K562 (cell line): ENCODE data around the gene RBM18. TPM values are rescaled to one million over a fixed set of nuclear protein-coding genes. Genes with fewer than 3 reads are reported as not detected.

Source experiments
- ATAC-seq: fragments of 200-7000 bp; cut with Tn5 transposase; 3 replicates; pipeline ENCODE4 v1.9.1; 2020; ENCODE audit warnings: moderate library complexity
- BruUV-seq: library from RNA; stranded (reverse); fragments of 400-500 nt; replicated peaks from 2 replicates; lab custom pipeline; 2021; lab: Mats Ljungman, UMichigan
- CTCF ChIA-PET: fragments of 300-600 bp; formaldehyde crosslinking; extraction: SDS; loops from one replicate; lab custom pipeline; 2021; ENCODE audit warnings: low intra/inter-chr PET ratio; lab: Yijun Ruan, JAX
- POLR2A ChIA-PET: fragments of 300-600, 350-650 bp; sonication (Branson Sonifier 250); formaldehyde crosslinking; extraction: SDS; loops from one replicate; lab custom pipeline; 2021; ENCODE audit warnings: antibody characterized with exemption, inconsistent platforms; lab: Yijun Ruan, JAX
- DNase-seq, 4 experiments: peaks; one replicate each; pipeline versions ENCODE4 v3.0.0 to v3.0.0-alpha.2; 2011 to 2018; ENCODE audit warnings: low spot score in 3 of 4, mixed read lengths in 3 of 4; ENCODE audit errors: extremely low read depth in 1 of 4
- FAIRE-seq: peaks from 2 replicates; lab custom pipeline; 2011; peaks lifted over from hg19 to GRCh38; lab: Jason Lieb, UNC
- H2AFZ ChIP-seq: 2 replicates; pipeline ENCODE4 v1.6.0; 2011; ENCODE audit warnings: low read depth, low read length, control low read depth, inconsistent platforms
- H3K27ac ChIP-seq: fragments of 200-600 bp; 3 replicates; pipeline ENCODE4 v1.8.0; 2011; ENCODE audit warnings: low read depth, mild to moderate bottlenecking, control low read depth, inconsistent platforms, low read length, moderate library complexity, mixed read lengths; ENCODE audit errors: extremely low read depth
- H3K27me3 ChIP-seq, 2 experiments: fragments of 300-600 bp in 1 of 2; 2 replicates in 1 of 2; 3 replicates in 1 of 2; pipeline versions ENCODE4 v1.6.0 to v1.8.0; 2011; ENCODE audit warnings: inconsistent platforms in 2 of 2, low read length in 2 of 2, mild to moderate bottlenecking in 1 of 2, mixed read lengths in 1 of 2, moderate library complexity in 1 of 2; ENCODE audit not compliant: control insufficient read depth in 2 of 2, insufficient read depth in 2 of 2
- H3K36me3 ChIP-seq: fragments of 300-600 bp; 3 replicates; pipeline ENCODE4 v1.8.0; 2011; ENCODE audit warnings: mild to moderate bottlenecking, low read length, inconsistent platforms; ENCODE audit not compliant: control insufficient read depth, insufficient read depth
- H3K4me1 ChIP-seq, 2 experiments: fragments of 200-600 bp in 1 of 2; replicated peaks in 1 of 2; 2 replicates in 1 of 2; 3 replicates in 1 of 2; pipeline versions ENCODE4 v1.5.1 to v1.8.0; 2011; ENCODE audit warnings: inconsistent platforms in 2 of 2, low read length in 2 of 2, mild to moderate bottlenecking in 1 of 2, mixed read lengths in 1 of 2, moderate library complexity in 1 of 2; ENCODE audit not compliant: control insufficient read depth in 2 of 2, insufficient read depth in 2 of 2
- H3K4me2 ChIP-seq: 2 replicates; pipeline ENCODE4 v1.6.1; 2011; ENCODE audit warnings: low read length, control low read depth, inconsistent platforms, mixed read lengths; ENCODE audit not compliant: insufficient read depth
- H3K4me3 ChIP-seq: fragments of 200-600 bp; sonication (generic), shearing (Covaris generic); 2 replicates; pipeline ENCODE4 v1.5.1; 2016; ENCODE audit warnings: control low read depth, inconsistent platforms
- H3K79me2 ChIP-seq: fragments of 200-600 bp; 3 replicates; pipeline ENCODE4 v1.8.0; 2011; ENCODE audit warnings: low read length, inconsistent platforms; ENCODE audit not compliant: control insufficient read depth, insufficient read depth
- H3K9ac ChIP-seq, 2 experiments: 2 replicates each; pipeline versions ENCODE4 v1.6.0 to v1.6.1; 2011; ENCODE audit warnings: low read depth in 2 of 2, low read length in 2 of 2, control low read depth in 1 of 2, inconsistent platforms in 1 of 2, mild to moderate bottlenecking in 1 of 2, mixed read lengths in 1 of 2; ENCODE audit not compliant: insufficient read depth in 1 of 2
- H3K9me1 ChIP-seq: one replicate; pipeline ENCODE4 v1.6.0; 2011; ENCODE audit warnings: inconsistent platforms, mild to moderate bottlenecking, low read length, moderate library complexity; ENCODE audit not compliant: control insufficient read depth, insufficient read depth
- H3K9me3 ChIP-seq: replicated peaks from 2 replicates; pipeline ENCODE4 v1.5.1; 2011; ENCODE audit warnings: low read depth, low read length, inconsistent platforms; ENCODE audit not compliant: control insufficient read depth, insufficient read depth
- H4K20me1 ChIP-seq: replicated peaks from 2 replicates; pipeline ENCODE4 v1.6.1; 2011; ENCODE audit warnings: low read length, inconsistent platforms, mixed read lengths; ENCODE audit not compliant: control insufficient read depth, insufficient read depth
- ASH1L ChIP-seq: fragments of 450-650 bp; IDR thresholded peaks from 2 replicates; pipeline ENCODE4 v1.6.1; 2018; ENCODE audit warnings: borderline replicate concordance, mild to moderate bottlenecking, low read depth; ENCODE audit not compliant: partially characterized antibody
- CBX3 ChIP-seq, 2 experiments: IDR thresholded peaks; 1 replicate in 1 of 2; 2 replicates in 1 of 2; pipeline ENCODE4 v1.6.1; 2012; ENCODE audit warnings: inconsistent platforms in 2 of 2, low read length in 2 of 2, borderline replicate concordance in 1 of 2, control low read depth in 1 of 2
- CREB1 ChIP-seq, 2 experiments: sonication (generic) in 1 of 2; formaldehyde crosslinking in 1 of 2; IDR thresholded peaks; 2 replicates each; pipeline versions ENCODE4 v1.6.1 to v1.8.0; 2012 to 2022; ENCODE audit warnings: inconsistent platforms in 1 of 2, mild to moderate bottlenecking in 1 of 2, missing genetic modification reagents in 1 of 2, moderate library complexity in 1 of 2
- ELK1 ChIP-seq: sonication (generic); formaldehyde crosslinking; IDR thresholded peaks from 2 replicates; pipeline ENCODE4 v1.8.1; 2022; ENCODE audit warnings: missing genetic modification reagents
- GATA2 ChIP-seq: sonication (generic); formaldehyde crosslinking; IDR thresholded peaks from 2 replicates; pipeline ENCODE4 v1.4.0; 2020; ENCODE audit warnings: mild to moderate bottlenecking, missing genetic modification reagents
- HNRNPLL ChIP-seq: fragments of 200-400 bp; formaldehyde crosslinking; IDR thresholded peaks from 2 replicates; pipeline ENCODE4 v1.6.1; 2017; ENCODE audit warnings: low read length, low read depth, mild to moderate bottlenecking; ENCODE audit not compliant: poor library complexity, severe bottlenecking
- KAT8 ChIP-seq: fragments of 450-650 bp; IDR thresholded peaks from 2 replicates; pipeline ENCODE4 v1.6.1; 2016; ENCODE audit warnings: low read depth, mild to moderate bottlenecking
- MEIS2 ChIP-seq: fragments of 450-650 bp; IDR thresholded peaks from 2 replicates; pipeline ENCODE4 v1.6.1; 2014; ENCODE audit warnings: mild to moderate bottlenecking; ENCODE audit not compliant: partially characterized antibody
- NCOR1 ChIP-seq: fragments of 450-650 bp; IDR thresholded peaks from 2 replicates; pipeline ENCODE4 v1.6.1; 2016; ENCODE audit warnings: mild to moderate bottlenecking, moderate library complexity
- RBM25 ChIP-seq: fragments of 200-400 bp; formaldehyde crosslinking; IDR thresholded peaks from 2 replicates; pipeline ENCODE4 v1.6.1; 2018; ENCODE audit warnings: low read length, low read depth, moderate library complexity; ENCODE audit not compliant: severe bottlenecking
- RBM34 ChIP-seq: fragments of 200-400 bp; formaldehyde crosslinking; IDR thresholded peaks from 2 replicates; pipeline ENCODE4 v1.6.1; 2018; ENCODE audit warnings: low read length, borderline replicate concordance; ENCODE audit not compliant: insufficient read depth
- SNIP1 ChIP-seq: fragments of 450-650 bp; IDR thresholded peaks from 2 replicates; pipeline ENCODE4 v1.7.1; 2017; ENCODE audit warnings: low read depth, mild to moderate bottlenecking
- TARDBP ChIP-seq: fragments of 450-650 bp; IDR thresholded peaks from 2 replicates; pipeline ENCODE4 v1.6.1; 2016
- ZNF146 ChIP-seq: IDR thresholded peaks from one replicate; pipeline ENCODE4 v1.6.1; 2018; ENCODE audit warnings: missing compliant biosample characterization; ENCODE audit not compliant: unreplicated experiment
- ZNF282 ChIP-seq: sonication (generic); formaldehyde crosslinking; IDR thresholded peaks from 2 replicates; pipeline ENCODE4 v1.8.1; 2023; ENCODE audit warnings: missing genetic modification reagents
- ZNF354B ChIP-seq: fragments of 250-450 bp; sonication (Bioruptor Pico); IDR thresholded peaks from 2 replicates; pipeline ENCODE4 v1.4.0; 2020
- ZNF445 ChIP-seq: fragments of 250-450 bp; sonication (Bioruptor Pico); IDR thresholded peaks from 2 replicates; pipeline ENCODE4 v1.4.0; 2020; ENCODE audit warnings: low read depth, mild to moderate bottlenecking, moderate library complexity
- ZNF507 ChIP-seq: conservative IDR thresholded peaks from 2 replicates; pipeline ENCODE4 v1.6.1; 2017; ENCODE audit warnings: missing genetic modification characterization, missing compliant biosample characterization
- WGBS: fragments of 100-300 bp; shearing (Covaris generic); methylation state at CpG from one replicate; pipeline ENCODE4 v1.1.6; 2016; ENCODE audit warnings: low coverage, mixed read lengths; ENCODE audit not compliant: insufficient coverage; ENCODE audit errors: missing lambda C conversion rate; 5-methylcytosine and 5-hydroxymethylcytosine counted together
- in situ Hi-C: fragments of 300-500 bp; cut with MboI; formaldehyde crosslinking; loops from 4 replicates; pipeline ENCODE4 v1.15.0; 2018; ENCODE audit warnings: inconsistent platforms, mixed read lengths
- intact Hi-C: fragments of 100-400 bp; cut with micrococcal nuclease; formaldehyde crosslinking; loops from 2 replicates; pipeline ENCODE4 v1.14.2; 2022
- polyA plus RNA-seq, 8 experiments: library from polyadenylated mRNA; depleted of rRNA in 4 of 8; stranded (reverse) in 5 of 8; unstranded in 3 of 8; fragments of >200 nt; fragmentation: Nextera tagmentation in 2 of 8; fragmentation: Illumina TruSeq in 1 of 8; extraction: Ambion mirVana in 2 of 8; extraction: Trizol in 1 of 8; gene quantifications; 2 replicates each; pipeline versions ENCODE4 v1.2.1 to v1.2.3, GENCODE V29; 2011 to 2014; ENCODE audit warnings: inconsistent platforms in 1 of 8, missing spikeins in 1 of 8
- total RNA-seq, 7 experiments: library from RNA; depleted of rRNA in 6 of 7; stranded (reverse); fragments of >200 nt in 6 of 7; fragmentation: Illumina TruSeq in 2 of 7; extraction: Trizol in 2 of 7; gene quantifications; 2 replicates each; pipeline versions ENCODE4 v1.2.1 to v1.2.3, GENCODE V29; 2011 to 2021; ENCODE audit warnings: low replicate concordance in 1 of 7
- TF ChIP-seq, protein P1 (sequence below), 3 experiments: IDR thresholded peaks in 2 of 3; conservative IDR thresholded peaks in 1 of 3; 2 replicates each; pipeline ENCODE4 v1.5.1; 2011 to 2012; ENCODE audit warnings: low read length in 3 of 3, mild to moderate bottlenecking in 3 of 3, control low read depth in 2 of 3, improper control_type of control experiment in 1 of 3, inconsistent platforms in 1 of 3, low read depth in 1 of 3, mixed read lengths in 1 of 3, moderate library complexity in 1 of 3; ENCODE audit not compliant: insufficient read depth in 2 of 3

Gene RBM18
- total and polyA plus RNA-seq, 9 of the 15 experiments (the other 6 are each of a cell fraction or from before 2014, with no cell fraction given) = 7.9 to 86.3 (median 34.0) TPM

DNA sequence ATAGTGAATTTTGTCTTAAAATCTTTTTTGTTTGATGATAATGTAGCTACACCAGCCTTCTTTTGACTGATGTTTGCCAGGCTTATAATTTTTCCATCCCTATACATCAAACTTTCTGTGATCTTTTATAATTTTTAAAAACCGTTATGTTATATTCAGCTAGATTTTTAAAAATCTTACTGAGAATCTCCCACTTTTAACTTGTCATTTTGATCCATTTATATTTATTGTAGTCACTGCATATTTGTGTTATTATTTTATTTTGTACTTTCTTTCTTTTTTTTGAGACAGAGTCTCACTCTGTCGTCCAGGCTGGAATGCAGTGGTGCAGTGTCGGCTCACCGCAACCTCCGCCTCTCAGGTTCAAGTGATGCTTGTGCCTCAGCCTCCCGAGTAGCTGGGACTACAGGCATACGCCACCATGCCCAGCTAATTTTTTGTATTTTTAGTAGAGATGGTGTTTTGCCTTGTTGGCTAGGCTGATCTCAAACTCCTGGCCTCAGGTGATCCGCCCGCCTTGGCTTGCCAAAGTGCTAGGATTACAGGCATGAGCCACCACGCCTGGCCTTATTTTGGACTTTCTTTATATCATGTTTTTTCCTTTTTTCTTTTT, 12.8 kb upstream of the RBM18 start:
- intact Hi-C loops = no loop called here
- peaks cover 87% of the 10 kb centered on the region for H3K79me2 ChIP-seq

More for the DNA sequence above, 12.8 kb upstream of the RBM18 start:
- Histone ChIP-seq H4K20me1 (0 out of 2 replicates have a peak, but pooled peaks cover 3% of the 10 kb centered on the region), H3K27ac (no peak overlapping the region), H3K4me1 (no peaks in the 10 kb centered on the region), H3K27me3 (no peaks in the 10 kb centered on the region), H3K9ac (no peak overlapping the region), H3K9me3 (peaks cover 4% of the 10 kb centered on the region), H3K4me2 (no peak overlapping the region), H3K4me3 (no peak overlapping the region)
- FAIRE-seq = no peak
- in situ Hi-C loops = no loop called here
- 96% methylated on average over 10 of the region's 10 CpGs for WGBS
- TF ChIP-seq CBX3 (IDR thresholded peaks at IDR 0.05; ENCODE audit: borderline replicate concordance in 1 of 2, low read length in 2 of 2) (0 out of 3 replicates have a peak, but pooled peaks of 1 of the 2 experiments have one; percentile 31), KAT8 (no peak), ZNF282 (no peak), RBM34 (no peak), GATA2 (CRISPR knock-in tag) (no peak), ZNF146 (CRISPR knock-in tag) (no peak), HNRNPLL (no peak), CREB1 (IDR thresholded peaks at IDR 0.05) (no peak), CREB1 (CRISPR knock-in tag; IDR thresholded peaks at IDR 0.05) (no peak), MEIS2 (no peak), NCOR1 (no peak), SNIP1 (no peak), ASH1L (no peak), TARDBP (no peak), ZNF445 (no peak), ZNF354B (CRISPR knock-in tag) (peak; percentile 93), RBM25 (peak; percentile 39), ZNF507 (peak; percentile 99), ELK1 (CRISPR knock-in tag) (no peak)
- TF ChIP-seq, protein P1, sequence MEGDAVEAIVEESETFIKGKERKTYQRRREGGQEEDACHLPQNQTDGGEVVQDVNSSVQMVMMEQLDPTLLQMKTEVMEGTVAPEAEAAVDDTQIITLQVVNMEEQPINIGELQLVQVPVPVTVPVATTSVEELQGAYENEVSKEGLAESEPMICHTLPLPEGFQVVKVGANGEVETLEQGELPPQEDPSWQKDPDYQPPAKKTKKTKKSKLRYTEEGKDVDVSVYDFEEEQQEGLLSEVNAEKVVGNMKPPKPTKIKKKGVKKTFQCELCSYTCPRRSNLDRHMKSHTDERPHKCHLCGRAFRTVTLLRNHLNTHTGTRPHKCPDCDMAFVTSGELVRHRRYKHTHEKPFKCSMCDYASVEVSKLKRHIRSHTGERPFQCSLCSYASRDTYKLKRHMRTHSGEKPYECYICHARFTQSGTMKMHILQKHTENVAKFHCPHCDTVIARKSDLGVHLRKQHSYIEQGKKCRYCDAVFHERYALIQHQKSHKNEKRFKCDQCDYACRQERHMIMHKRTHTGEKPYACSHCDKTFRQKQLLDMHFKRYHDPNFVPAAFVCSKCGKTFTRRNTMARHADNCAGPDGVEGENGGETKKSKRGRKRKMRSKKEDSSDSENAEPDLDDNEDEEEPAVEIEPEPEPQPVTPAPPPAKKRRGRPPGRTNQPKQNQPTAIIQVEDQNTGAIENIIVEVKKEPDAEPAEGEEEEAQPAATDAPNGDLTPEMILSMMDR (IDR thresholded peaks at IDR 0.05 in 2 of 3, conservative IDR thresholded peaks at IDR 0.05 in 1 of 3; ENCODE audit: insufficient read depth in 2 of 3, low read depth in 1 of 3, low read length in 3 of 3) = no peak
- TF ChIP-seq, all 486 proteins: peak for 4
- no peak overlapping the region for H2AFZ ChIP-seq
- CTCF ChIA-PET = no interaction called here
- POLR2A ChIA-PET = interaction anchor here (0.8 kb wide), 1 partner anchor 55 kb away, joined by 3 read pairs; no protein-coding TSS in a partner anchor
- ATAC-seq (no peak), DNase-seq (no peak)
- no peaks in the 10 kb centered on the region for H3K9me1 ChIP-seq
- peaks cover 91% of the 10 kb centered on the region for H3K36me3 ChIP-seq
- BruUV-seq = no TSS peak
